ENCODE data around the gene KLHL7.

- no peak for TF ChIP-seq CTCF (IDR thresholded peaks at IDR 0.05)
- TF ChIP-seq POLR2A (IDR thresholded peaks at IDR 0.05): no peak
- TF ChIP-seq POLR2AphosphoS5 (IDR thresholded peaks at IDR 0.05): no peak
- TF ChIP-seq EP300 (IDR thresholded peaks at IDR 0.05; ENCODE audit: low read depth): no peak
These were observed 8.9 kb upstream of the KLHL7 start for GRCh38 chr7:23096518-23097290.
